HEK293T (cell line): ENCODE measurements around the gene ABHD12.

Experiments
- CTCF ChIA-PET: fragments of 350-600 bp; formaldehyde crosslinking; extraction: SDS; loops from one replicate; lab custom pipeline; 2021; ENCODE audit warnings: antibody characterized with exemption, inconsistent platforms; lab: Yijun Ruan, JAX
- POLR2A ChIA-PET: fragments of 350-600 bp; formaldehyde crosslinking; extraction: SDS; loops from one replicate; lab custom pipeline; 2020; ENCODE audit warnings: antibody characterized with exemption, inconsistent platforms; lab: Yijun Ruan, JAX
- DNase-seq: peaks from one replicate; pipeline ENCODE4 v3.0.0; 2012; ENCODE audit warnings: mixed read lengths; ENCODE audit errors: extremely low spot score
- ARNT ChIP-seq: fragments of 450-650 bp; IDR thresholded peaks from 2 replicates; pipeline ENCODE4 v1.6.1; 2017; ENCODE audit warnings: mild to moderate bottlenecking
- BHLHE40 ChIP-seq: fragments of 450-650 bp; IDR thresholded peaks from 2 replicates; pipeline ENCODE4 v1.6.1; 2016; ENCODE audit warnings: mild to moderate bottlenecking, moderate library complexity, borderline replicate concordance
- CTBP1 ChIP-seq: fragments of 450-650 bp; IDR thresholded peaks from 2 replicates; pipeline ENCODE4 v1.6.1; 2016; ENCODE audit warnings: borderline replicate concordance
- ELF4 ChIP-seq: fragments of 450-650 bp; IDR thresholded peaks from 2 replicates; pipeline ENCODE4 v1.6.1; 2017; ENCODE audit warnings: antibody characterized with exemption
- FOXA1 ChIP-seq: fragments of 450-650 bp; IDR thresholded peaks from 2 replicates; pipeline ENCODE4 v1.6.1; 2016; ENCODE audit warnings: mild to moderate bottlenecking
- FOXK2 ChIP-seq: fragments of 450-650 bp; IDR thresholded peaks from 2 replicates; pipeline ENCODE4 v1.6.1; 2016; ENCODE audit warnings: mild to moderate bottlenecking
- FOXM1 ChIP-seq: fragments of 450-650 bp; IDR thresholded peaks from 2 replicates; pipeline ENCODE4 v1.6.1; 2017; ENCODE audit warnings: mild to moderate bottlenecking, borderline replicate concordance
- HDGF ChIP-seq: fragments of 450-650 bp; IDR thresholded peaks from 2 replicates; pipeline ENCODE4 v1.6.1; 2017; ENCODE audit warnings: antibody characterized with exemption, borderline replicate concordance
- L3MBTL2 ChIP-seq: fragments of 450-650 bp; conservative IDR thresholded peaks from 2 replicates; pipeline ENCODE4 v1.6.1; 2016; ENCODE audit warnings: mild to moderate bottlenecking
- LEF1 ChIP-seq: fragments of 450-650 bp; IDR thresholded peaks from 2 replicates; pipeline ENCODE4 v1.6.1; 2017; ENCODE audit warnings: mild to moderate bottlenecking, borderline replicate concordance
- NFRKB ChIP-seq: fragments of 450-650 bp; IDR thresholded peaks from 2 replicates; pipeline ENCODE4 v1.6.1; 2016; ENCODE audit warnings: mild to moderate bottlenecking, moderate library complexity
- PKNOX1 ChIP-seq: fragments of 450-650 bp; IDR thresholded peaks from 2 replicates; pipeline ENCODE4 v1.6.1; 2016
- SP1 ChIP-seq: fragments of 450-650 bp; IDR thresholded peaks from 2 replicates; pipeline ENCODE4 v1.6.1; 2017
- SUZ12 ChIP-seq: fragments of 450-650 bp; IDR thresholded peaks from 2 replicates; pipeline ENCODE4 v1.6.1; 2016; ENCODE audit warnings: mild to moderate bottlenecking
- TARDBP ChIP-seq: fragments of 450-650 bp; IDR thresholded peaks from 2 replicates; pipeline ENCODE4 v1.6.1; 2016
- ZNF384 ChIP-seq: fragments of 450-650 bp; IDR thresholded peaks from 2 replicates; pipeline ENCODE4 v1.6.1; 2016

ABHD12 gene

GRCh38 chr20:25376236-25376635 is 14.4 kb downstream of the ABHD12 start:
- ChIA-PET POLR2A (no interaction called here), CTCF (no interaction called here)
- TF ChIP-seq ELF4, result no peak
- TF ChIP-seq NFRKB, result no peak
- TF ChIP-seq ZNF384, result no peak
- TF ChIP-seq CTBP1, result no peak
- no peak for TF ChIP-seq TARDBP
- no peak for TF ChIP-seq FOXK2
- no peak for TF ChIP-seq SUZ12
- TF ChIP-seq BHLHE40, result no peak
- TF ChIP-seq ARNT, result no peak
- TF ChIP-seq LEF1, result no peak
- TF ChIP-seq PKNOX1, result no peak
- no peak for DNase-seq

GRCh38 chr20:25374842-25375241 is 15.8 kb downstream of the ABHD12 start:
- DNase-seq, result no peak
- ChIA-PET POLR2A (no interaction called here), CTCF (no interaction called here)
- no peak for TF ChIP-seq ELF4
- no peak for TF ChIP-seq FOXM1
- TF ChIP-seq SUZ12, result no peak
- TF ChIP-seq BHLHE40, result no peak
- no peak for TF ChIP-seq L3MBTL2
- TF ChIP-seq HDGF, result no peak
- no peak for TF ChIP-seq LEF1
- TF ChIP-seq PKNOX1, result no peak
- TF ChIP-seq FOXK2, result no peak
- TF ChIP-seq NFRKB, result no peak
- TF ChIP-seq ZNF384, result no peak
- no peak for TF ChIP-seq CTBP1
- no peak for TF ChIP-seq SP1

- DNase-seq, result no peak
- CTCF ChIA-PET, result no interaction called here
- TF ChIP-seq ARNT (no peak), NFRKB (no peak), FOXA1 (no peak), FOXK2 (no peak), BHLHE40 (no peak)
- POLR2A ChIA-PET, result no interaction called here
Measured at GRCh38 chr20:25372584-25373336, 17.9 kb downstream of the ABHD12 start.

- ChIA-PET POLR2A (no interaction called here), CTCF (interaction anchor here (0.6 kb wide), 1 partner anchor 39 kb away, joined by 4 read pairs; no protein-coding TSS in a partner anchor)
- DNase-seq, result no peak
- no peak for TF ChIP-seq ELF4
- TF ChIP-seq L3MBTL2, result no peak
- TF ChIP-seq LEF1, result no peak
- TF ChIP-seq FOXM1, result no peak
Measured at GRCh38 chr20:25369971-25370370, 20.7 kb downstream of the ABHD12 start.

GRCh38 chr20:25369529-25369928 is 21.1 kb downstream of the ABHD12 start:
- no peak for DNase-seq
- ChIA-PET POLR2A (no interaction called here), CTCF (interaction anchor here (0.6 kb wide), 1 partner anchor 40 kb away, joined by 4 read pairs; no protein-coding TSS in a partner anchor)
- TF ChIP-seq CTBP1 (no peak), L3MBTL2 (no peak), ARNT (no peak), ELF4 (no peak), TARDBP (no peak), ZNF384 (no peak), SP1 (no peak), NFRKB (no peak), HDGF (no peak), LEF1 (no peak), FOXM1 (no peak), PKNOX1 (no peak), FOXK2 (no peak), SUZ12 (no peak), BHLHE40 (no peak), FOXA1 (no peak)

- ChIA-PET POLR2A (no interaction called here), CTCF (no interaction called here)
- TF ChIP-seq NFRKB, result no peak
- no peak for TF ChIP-seq ZNF384
- TF ChIP-seq PKNOX1, result no peak
- no peak for TF ChIP-seq FOXA1
- no peak for TF ChIP-seq TARDBP
- no peak for TF ChIP-seq BHLHE40
- no peak for TF ChIP-seq L3MBTL2
- no peak for TF ChIP-seq HDGF
- TF ChIP-seq LEF1, result no peak
- TF ChIP-seq ELF4, result no peak
- TF ChIP-seq CTBP1, result no peak
- TF ChIP-seq ARNT, result no peak
- no peak for DNase-seq
Measured at GRCh38 chr20:25368976-25369375, 21.7 kb downstream of the ABHD12 start.
